C1 segment of cervical spinal cord (tissue), 14 donors: ENCODE data around the gene TDRD12.

ENCODE experiments used
- DNase-seq, 14 donors: peaks; one replicate each; lab custom pipeline; 2025; lab: John Stamatoyannopoulos, UW

TDRD12 gene, protein sequence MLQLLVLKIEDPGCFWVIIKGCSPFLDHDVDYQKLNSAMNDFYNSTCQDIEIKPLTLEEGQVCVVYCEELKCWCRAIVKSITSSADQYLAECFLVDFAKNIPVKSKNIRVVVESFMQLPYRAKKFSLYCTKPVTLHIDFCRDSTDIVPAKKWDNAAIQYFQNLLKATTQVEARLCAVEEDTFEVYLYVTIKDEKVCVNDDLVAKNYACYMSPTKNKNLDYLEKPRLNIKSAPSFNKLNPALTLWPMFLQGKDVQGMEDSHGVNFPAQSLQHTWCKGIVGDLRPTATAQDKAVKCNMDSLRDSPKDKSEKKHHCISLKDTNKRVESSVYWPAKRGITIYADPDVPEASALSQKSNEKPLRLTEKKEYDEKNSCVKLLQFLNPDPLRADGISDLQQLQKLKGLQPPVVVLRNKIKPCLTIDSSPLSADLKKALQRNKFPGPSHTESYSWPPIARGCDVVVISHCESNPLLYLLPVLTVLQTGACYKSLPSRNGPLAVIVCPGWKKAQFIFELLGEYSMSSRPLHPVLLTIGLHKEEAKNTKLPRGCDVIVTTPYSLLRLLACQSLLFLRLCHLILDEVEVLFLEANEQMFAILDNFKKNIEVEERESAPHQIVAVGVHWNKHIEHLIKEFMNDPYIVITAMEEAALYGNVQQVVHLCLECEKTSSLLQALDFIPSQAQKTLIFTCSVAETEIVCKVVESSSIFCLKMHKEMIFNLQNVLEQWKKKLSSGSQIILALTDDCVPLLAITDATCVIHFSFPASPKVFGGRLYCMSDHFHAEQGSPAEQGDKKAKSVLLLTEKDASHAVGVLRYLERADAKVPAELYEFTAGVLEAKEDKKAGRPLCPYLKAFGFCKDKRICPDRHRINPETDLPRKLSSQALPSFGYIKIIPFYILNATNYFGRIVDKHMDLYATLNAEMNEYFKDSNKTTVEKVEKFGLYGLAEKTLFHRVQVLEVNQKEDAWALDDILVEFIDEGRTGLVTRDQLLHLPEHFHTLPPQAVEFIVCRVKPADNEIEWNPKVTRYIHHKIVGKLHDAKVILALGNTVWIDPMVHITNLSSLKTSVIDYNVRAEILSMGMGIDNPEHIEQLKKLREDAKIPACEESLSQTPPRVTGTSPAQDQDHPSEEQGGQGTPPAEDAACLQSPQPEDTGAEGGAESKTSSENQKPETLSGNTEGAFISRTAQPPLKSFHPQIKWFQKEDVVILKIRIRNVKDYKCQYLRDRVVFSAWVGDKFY (N-terminal part only)

GRCh38 chr19:32719611-32720059 lies at the start of gene TDRD12:
Gene TDRD12 (plus strand): TSS chr19:32719767. CDS start chr19:32720073, 306 bp downstream.
- no peak for DNase-seq

DNA sequence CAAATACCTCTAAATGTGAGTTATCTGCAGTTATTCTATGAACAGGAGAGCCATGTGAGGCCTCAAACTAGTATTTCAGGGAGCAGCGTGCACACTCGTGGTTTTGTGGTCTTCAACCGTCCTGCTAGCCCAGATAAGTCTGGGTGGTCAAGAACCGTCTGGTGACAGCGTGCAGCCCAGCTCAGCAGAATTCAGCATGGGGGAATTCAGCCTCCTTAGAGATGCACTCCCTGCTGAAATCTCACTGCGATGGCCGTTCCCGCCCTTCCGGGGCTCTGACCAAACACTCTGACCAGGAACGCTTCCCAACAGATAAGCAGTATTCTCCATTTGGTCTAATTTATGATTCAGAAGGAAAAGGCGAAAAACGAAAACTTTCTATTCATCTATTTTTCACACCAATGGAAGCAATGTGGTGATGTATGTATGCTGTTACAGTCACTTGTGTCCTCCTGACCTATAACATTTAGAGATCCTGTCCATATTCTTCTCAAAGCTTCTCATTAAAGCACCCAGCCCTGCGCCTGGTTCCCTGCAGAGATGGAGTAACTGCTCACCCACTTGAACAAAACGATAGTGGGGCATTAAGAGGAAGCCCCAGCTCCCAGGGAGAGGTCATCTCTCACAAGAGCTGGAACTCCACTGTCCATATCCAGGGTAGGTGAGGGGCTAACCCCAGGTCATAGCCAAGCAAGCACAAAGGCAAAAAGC lies 47.5 kb upstream of the TDRD12 start:
- no peak for DNase-seq

GRCh38 chr19:32672841-32673240 lies 46.7 kb upstream of the TDRD12 start:
- DNase-seq = no peak

DNA sequence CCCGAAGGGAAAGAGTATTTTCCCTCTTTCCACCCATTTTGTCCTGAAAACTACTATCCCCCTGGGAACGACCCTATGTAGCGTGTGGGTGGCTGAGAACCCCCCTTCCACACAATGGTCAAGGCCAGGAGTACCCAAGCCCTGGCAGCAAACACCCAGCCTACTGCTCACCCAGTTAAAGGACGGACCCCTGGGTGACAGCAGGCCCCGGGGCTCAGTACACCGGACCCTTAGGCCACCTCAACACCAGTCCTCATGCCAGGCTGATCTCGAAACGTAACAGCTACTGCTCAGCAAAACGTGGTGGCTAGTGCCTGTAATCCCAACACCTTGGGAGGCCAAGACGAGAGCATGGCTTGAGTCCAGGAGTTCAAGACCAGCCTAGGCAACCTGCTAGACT lies 46.0 kb upstream of the TDRD12 start:
- DNase-seq = no peak

DNA sequence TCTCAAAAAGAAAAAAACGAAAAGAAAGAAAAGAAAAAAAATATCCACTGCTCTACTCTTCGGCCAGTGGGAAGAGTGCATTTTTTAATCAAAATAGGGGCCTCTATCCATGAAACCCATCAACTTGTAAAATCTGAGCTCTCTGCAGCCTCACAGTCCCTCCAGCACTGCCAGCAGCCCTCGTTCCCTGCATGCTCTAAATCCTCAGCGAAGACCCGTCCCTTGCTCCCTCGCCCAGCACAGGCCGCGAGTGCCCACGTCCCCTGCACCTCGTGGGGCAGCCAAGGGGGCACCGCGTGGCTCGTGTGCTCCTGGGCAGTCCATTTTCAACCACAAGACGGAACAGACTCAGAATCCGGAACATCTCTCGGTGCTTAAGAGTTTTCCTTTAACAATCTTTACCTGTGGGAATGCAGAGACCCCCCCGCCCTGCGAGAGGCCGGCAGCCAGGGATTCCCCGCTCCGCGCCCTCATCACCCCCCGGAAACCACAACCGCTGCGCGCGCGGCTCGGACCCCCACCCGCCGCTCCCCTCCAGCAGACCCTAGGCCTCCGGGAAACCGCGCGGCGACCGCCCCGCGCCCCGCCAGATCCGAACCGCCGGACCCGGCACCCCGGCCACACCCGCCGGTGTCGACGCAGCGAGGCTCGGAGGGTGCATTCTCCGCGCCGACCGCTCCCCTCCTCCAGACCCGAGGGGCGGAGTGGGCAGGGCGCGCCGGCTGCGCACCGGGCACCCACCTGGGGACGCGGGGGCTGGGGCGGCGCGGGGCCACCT lies 45.2 kb upstream of the TDRD12 start:
- DNase-seq = peak in 1 of 14 donors; percentile 39

DNA sequence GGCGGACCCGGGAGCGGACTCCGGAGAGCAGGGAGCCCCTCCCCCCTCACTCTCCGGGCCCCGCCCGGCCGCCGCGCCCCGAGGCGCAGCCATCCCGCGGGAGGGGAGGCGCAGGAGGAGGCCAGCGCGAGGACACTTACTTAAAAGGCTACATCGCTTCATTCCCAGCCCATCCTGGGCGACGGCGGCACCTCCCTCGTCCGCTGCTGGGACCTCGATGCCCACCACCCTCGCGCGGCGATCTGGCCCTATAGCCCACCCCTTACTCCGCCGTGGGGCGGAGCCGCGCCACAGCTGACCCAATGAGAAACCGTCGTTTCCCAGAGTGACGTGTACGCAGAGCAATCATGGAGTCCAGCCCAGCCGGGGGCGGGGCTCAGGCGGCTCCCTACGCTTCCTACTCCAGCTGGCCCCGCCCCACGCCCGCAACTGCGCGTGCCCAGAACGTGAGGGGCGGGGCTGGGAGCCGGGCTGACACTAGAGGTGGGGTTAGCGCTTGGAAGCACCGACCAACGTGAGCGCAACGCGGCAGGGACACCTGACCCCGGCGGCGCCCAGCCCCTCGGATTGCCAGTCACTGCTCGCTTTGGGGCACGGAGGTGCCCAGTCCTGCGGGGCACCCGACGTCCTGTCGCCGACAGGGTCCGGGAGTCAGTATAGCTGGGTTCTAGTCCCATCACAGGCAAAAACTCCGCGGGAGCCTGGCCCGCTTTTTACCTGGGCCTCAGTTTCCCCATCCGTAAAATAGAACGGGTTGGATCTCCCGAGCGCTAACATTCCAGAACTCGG lies 44.4 kb upstream of the TDRD12 start, which contains the start of gene ANKRD27:
Gene ANKRD27 (minus strand): TSS at position 250 of the 789 bp plus-strand sequence. CDS start 16,165 bp downstream, outside the sequence.
- DNase-seq = peak; percentile 25 to 98 (median 95)

DNA sequence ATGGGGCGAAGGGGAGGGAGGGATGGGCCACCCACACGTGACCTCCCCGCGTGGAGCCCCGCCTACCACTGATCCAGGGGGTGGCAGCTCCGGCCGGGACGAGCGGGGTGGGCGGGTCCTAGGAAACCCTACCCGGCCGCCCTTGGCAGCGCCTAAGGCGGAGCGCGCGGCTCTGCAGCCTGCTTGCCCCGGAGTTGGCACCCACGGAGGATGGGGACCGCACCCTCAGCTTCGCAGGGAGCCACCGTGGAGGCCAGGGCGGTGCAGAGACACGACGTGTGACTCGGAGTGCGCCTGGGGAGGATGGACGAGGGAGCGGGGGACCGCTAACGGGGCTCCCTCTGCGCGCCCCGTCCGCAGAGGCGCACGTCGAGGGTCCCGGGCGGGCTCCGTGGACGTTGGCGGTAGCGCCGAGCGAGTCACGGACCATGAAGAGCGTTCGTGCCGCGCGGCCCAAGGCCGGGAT lies 43.8 kb upstream of the TDRD12 start, which contains the start of gene RGS9BP:
Gene RGS9BP (plus strand): TSS at position 129 of the 466 bp plus-strand sequence. CDS start 416 bp downstream, outside the sequence.
- peak in 7 of 14 donors; percentile 20 to 80 (median 65) for DNase-seq

DNA sequence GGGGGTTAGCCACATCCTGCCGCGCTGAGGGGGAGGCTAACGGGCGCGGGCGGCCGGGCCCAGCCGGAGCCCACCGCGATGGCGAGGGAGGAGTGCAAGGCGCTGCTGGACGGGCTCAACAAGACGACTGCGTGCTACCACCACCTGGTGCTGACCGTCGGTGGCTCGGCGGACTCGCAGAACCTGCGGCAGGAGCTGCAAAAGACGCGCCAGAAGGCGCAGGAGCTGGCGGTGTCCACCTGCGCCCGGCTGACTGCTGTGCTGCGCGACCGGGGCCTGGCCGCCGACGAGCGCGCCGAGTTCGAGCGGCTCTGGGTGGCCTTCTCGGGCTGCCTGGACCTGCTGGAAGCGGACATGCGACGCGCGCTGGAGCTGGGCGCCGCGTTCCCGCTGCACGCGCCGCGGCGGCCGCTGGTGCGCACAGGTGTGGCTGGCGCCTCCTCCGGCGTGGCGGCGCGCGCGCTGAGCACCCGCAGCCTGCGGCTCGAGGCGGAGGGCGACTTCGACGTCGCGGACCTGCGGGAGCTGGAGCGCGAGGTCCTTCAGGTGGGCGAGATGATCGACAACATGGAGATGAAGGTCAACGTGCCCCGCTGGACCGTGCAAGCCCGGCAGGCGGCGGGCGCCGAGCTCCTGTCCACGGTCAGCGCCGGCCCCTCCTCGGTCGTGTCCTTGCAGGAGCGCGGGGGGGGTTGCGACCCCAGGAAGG lies 43.2 kb upstream of the TDRD12 start:
- DNase-seq = no peak

DNA sequence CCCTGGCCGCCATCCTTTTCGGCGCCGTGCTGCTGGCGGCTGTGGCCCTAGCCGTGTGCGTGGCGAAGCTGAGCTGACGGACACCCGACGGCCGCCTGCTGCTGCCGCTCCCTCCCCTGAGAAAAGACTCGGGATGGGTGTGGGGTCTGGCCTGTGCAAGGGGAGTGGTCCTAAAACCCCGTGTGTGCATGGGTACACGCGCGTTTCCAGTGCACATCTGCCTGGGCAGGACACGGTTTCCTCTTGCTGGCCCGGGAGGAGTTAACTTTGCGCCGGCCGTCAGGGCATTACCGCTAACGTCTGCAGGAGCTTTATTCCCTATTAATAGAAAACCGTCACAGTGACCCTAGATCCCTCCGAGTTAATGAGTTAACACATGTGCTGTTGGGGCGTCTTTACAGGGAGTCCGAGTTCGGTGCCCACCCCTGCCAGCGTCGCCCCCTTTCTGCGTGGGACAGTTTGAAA lies 42.6 kb upstream of the TDRD12 start:
- no peak for DNase-seq

- no peak for DNase-seq
These were observed 41.9 kb upstream of the TDRD12 start for GRCh38 chr19:32677657-32678056.

DNA sequence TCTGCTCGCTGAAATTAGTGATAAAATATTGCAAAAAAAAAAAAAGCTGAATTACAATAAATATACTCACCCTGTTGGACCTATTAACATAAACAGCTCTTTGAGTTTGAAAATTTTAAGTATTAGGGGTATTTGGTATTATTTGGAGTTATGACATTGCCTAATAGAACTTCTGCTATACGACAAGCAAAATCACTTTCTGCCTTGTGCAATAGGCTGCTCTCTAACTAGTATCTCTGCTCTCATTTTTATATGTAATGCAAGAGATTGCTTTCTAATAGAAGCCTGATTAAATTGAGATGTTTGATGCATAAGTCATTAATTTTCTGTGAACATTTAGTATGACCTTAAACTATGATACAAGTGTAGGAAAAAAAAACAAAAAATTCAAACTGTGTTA lies 38.6 kb upstream of the TDRD12 start:
- DNase-seq = no peak

DNA sequence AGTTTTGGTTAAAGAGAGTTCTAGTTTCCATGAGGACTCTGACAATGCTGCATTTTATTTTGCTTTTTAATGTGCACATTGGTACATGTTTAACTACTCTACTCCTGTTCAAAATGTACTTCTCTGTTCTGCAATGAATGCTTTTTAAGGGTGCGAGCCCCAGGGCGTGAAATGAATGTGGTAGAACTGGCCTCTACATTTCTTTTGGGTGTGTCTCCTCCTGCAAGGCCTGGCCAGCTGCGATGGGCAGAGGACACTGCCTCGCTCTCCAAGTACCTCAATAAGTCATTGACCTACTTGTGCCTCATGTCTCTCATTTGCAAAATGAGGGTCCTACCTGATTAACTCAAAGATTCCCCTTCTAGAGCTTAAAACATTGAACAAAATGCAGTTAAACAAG lies 37.2 kb upstream of the TDRD12 start:
- DNase-seq = no peak

GRCh38 chr19:32686847-32687475 lies 32.6 kb upstream of the TDRD12 start:
- DNase-seq = no peak

DNA sequence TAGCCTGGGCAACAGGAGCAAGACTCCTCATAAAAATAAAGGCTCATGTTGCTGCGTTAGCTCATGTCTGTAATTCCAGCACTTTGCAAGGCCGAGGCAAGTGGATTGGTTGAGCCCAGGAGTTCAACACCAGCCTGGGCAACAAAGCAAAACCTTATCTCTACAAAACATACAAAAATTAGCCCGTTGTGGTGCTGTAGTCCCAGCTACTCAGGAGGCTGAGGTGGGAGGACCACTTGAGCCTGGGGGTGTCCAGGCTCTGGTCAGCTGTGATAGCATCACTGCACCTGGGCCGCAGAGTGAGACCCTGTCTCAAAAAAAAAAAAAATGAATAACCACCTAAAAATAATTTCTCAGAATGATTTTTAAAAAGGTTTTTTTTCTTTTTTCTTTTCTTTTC lies 31.9 kb upstream of the TDRD12 start:
- no peak for DNase-seq

DNA sequence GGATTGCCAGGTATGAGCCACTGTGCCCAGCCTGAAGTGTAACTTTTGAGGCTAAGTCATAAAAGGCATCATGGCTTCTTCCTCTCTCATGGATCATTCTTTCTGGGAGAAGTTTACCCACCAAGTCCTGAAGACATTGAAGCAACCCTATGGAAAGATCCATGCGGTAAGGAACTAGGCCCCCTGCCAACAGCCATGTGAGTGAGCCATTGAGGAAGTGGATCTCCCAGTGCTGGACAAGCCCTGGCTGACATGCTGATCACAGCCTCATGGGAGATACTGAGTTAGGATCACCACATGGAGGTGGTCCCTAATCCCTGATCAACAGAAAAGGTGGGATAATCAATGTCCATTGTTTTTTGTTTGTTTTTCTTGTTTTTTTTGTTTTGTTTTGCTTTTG lies 31.3 kb upstream of the TDRD12 start:
- no peak for DNase-seq

- peak; percentile 8 to 85 (median 72) for DNase-seq
These were observed 28.1 kb upstream of the TDRD12 start, which contains the start of gene NUDT19 for GRCh38 chr19:32691291-32691951. Gene NUDT19 (plus strand): TSS chr19:32691821. CDS start chr19:32691961, 140 bp downstream.
